ENCODE data around the gene MRPS25. TPM values are rescaled to one million over a fixed set of nuclear protein-coding genes. Genes with fewer than 3 reads are reported as not detected.

The MRPS25 gene
- total and polyA plus RNA-seq, 9 of the 15 experiments (the other 6 are each of a cell fraction or from before 2014, with no cell fraction given), result 34.3 to 129 (median 78.2) TPM

DNA sequence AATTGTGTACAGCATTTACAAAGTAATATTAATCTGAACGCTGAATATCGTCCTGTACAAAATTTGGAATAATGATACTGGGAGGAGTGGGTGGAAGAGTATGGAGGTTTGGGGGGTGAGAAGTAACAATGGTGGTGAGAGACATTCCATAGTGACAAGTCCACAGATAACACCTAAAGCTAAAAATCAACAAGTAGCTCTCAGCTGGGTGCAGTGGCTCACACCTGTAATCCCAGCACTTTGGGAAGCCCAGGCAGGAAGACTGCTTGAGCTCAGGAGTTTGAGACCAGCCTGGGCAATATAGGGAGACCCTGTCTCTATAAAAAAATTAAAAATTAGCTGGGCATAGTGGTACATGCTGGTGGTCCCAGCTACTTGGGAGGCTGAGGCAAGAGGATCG, 5.1 kb downstream of the MRPS25 start (continued):
- TF ChIP-seq JUN (IDR thresholded peaks at IDR 0.05; ENCODE audit: borderline replicate concordance, low read depth, low read length) (no peak), JUN (CRISPR knock-in tag; IDR thresholded peaks at IDR 0.05; ENCODE audit: borderline replicate concordance) (no peak), TAF1 (IDR thresholded peaks at IDR 0.05; ENCODE audit: control insufficient read depth, extremely low read depth, insufficient read depth, low read length, severe bottlenecking) (no peak), CHD4 (IDR thresholded peaks at IDR 0.05; ENCODE audit: insufficient read depth, insufficient replicate concordance, low read depth, low read length, poor library complexity, severe bottlenecking) (no peak), CCNT2 (IDR thresholded peaks at IDR 0.05; ENCODE audit: borderline replicate concordance, extremely low read depth, insufficient read length, low read depth, low read length) (no peak), NRF1 (conservative IDR thresholded peaks at IDR 0.05 in 1 of 2, IDR thresholded peaks at IDR 0.05 in 1 of 2) (no peak)
- TF ChIP-seq, protein P1, sequence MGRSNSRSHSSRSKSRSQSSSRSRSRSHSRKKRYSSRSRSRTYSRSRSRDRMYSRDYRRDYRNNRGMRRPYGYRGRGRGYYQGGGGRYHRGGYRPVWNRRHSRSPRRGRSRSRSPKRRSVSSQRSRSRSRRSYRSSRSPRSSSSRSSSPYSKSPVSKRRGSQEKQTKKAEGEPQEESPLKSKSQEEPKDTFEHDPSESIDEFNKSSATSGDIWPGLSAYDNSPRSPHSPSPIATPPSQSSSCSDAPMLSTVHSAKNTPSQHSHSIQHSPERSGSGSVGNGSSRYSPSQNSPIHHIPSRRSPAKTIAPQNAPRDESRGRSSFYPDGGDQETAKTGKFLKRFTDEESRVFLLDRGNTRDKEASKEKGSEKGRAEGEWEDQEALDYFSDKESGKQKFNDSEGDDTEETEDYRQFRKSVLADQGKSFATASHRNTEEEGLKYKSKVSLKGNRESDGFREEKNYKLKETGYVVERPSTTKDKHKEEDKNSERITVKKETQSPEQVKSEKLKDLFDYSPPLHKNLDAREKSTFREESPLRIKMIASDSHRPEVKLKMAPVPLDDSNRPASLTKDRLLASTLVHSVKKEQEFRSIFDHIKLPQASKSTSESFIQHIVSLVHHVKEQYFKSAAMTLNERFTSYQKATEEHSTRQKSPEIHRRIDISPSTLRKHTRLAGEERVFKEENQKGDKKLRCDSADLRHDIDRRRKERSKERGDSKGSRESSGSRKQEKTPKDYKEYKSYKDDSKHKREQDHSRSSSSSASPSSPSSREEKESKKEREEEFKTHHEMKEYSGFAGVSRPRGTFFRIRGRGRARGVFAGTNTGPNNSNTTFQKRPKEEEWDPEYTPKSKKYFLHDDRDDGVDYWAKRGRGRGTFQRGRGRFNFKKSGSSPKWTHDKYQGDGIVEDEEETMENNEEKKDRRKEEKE (IDR thresholded peaks at IDR 0.05; ENCODE audit: borderline replicate concordance in 1 of 2, control insufficient read depth in 1 of 2, low read depth in 2 of 2, low read length in 1 of 2), result no peak

Measured in K562 (cell line).